8988T (cell line): Measurements from ENCODE around the gene PKD2L2.
"Not testable (repeated sequence)": the region's sequence is repeated elsewhere in the genome, so short reads cannot be mapped to it uniquely, and the experiment has no call there.

ENCODE experiments used
- DNase-seq: peaks from one replicate; pipeline ENCODE4 v3.0.0; 2011

Gene PKD2L2

GRCh38 chr5:137888863-137889759, at the start of gene PKD2L2:
Gene PKD2L2, plus strand, starts transcription at chr5:137889457. Its CDS starts 35 bp downstream, at chr5:137889492.
- no peak for DNase-seq

GRCh38 chr5:137842296-137842695, 47.0 kb upstream of the PKD2L2 start:
- DNase-seq = no peak

GRCh38 chr5:137843676-137844299, 45.5 kb upstream of the PKD2L2 start:
- DNase-seq = no peak

- DNase-seq = no peak
These were observed 43.8 kb upstream of the PKD2L2 start for GRCh38 chr5:137845472-137845871.

- no peak for DNase-seq
These were observed 41.6 kb upstream of the PKD2L2 start for GRCh38 chr5:137847687-137848086.

- DNase-seq = not testable (repeated sequence)
These were observed 36.1 kb upstream of the PKD2L2 start for GRCh38 chr5:137853165-137853564.

GRCh38 chr5:137856201-137856600, 33.1 kb upstream of the PKD2L2 start:
- no peak for DNase-seq

- no peak for DNase-seq
These were observed 32.1 kb upstream of the PKD2L2 start for GRCh38 chr5:137856916-137857862.

- DNase-seq = no peak
These were observed 30.9 kb upstream of the PKD2L2 start for GRCh38 chr5:137858223-137858916.

- DNase-seq = no peak
These were observed 30.3 kb upstream of the PKD2L2 start for GRCh38 chr5:137858954-137859353.

- DNase-seq = no peak
These were observed 27.0 kb upstream of the PKD2L2 start for GRCh38 chr5:137862251-137862650.

GRCh38 chr5:137863653-137864052, 25.6 kb upstream of the PKD2L2 start:
- DNase-seq = not testable (repeated sequence)

- DNase-seq = no peak
These were observed 22.5 kb upstream of the PKD2L2 start for GRCh38 chr5:137866541-137867388.

- no peak for DNase-seq
These were observed 21.6 kb upstream of the PKD2L2 start, which contains the start of gene MYOT for GRCh38 chr5:137867664-137868063. Gene MYOT, plus strand, starts transcription at chr5:137867860. Its CDS starts 2,792 bp downstream, at chr5:137870652.

GRCh38 chr5:137870647-137871339, 18.5 kb upstream of the PKD2L2 start:
- no peak for DNase-seq

GRCh38 chr5:137871571-137871970, 17.7 kb upstream of the PKD2L2 start:
- DNase-seq = no peak

- DNase-seq = no peak
These were observed 16.8 kb upstream of the PKD2L2 start for GRCh38 chr5:137872466-137872865.

- no peak for DNase-seq
These were observed 13.2 kb upstream of the PKD2L2 start for GRCh38 chr5:137876101-137876500.

GRCh38 chr5:137880313-137880712, 8.9 kb upstream of the PKD2L2 start:
- DNase-seq = no peak

- DNase-seq = no peak
These were observed 1.4 kb upstream of the PKD2L2 start for GRCh38 chr5:137887831-137888230.

GRCh38 chr5:137888466-137888862, 793 bp upstream of the PKD2L2 start:
- DNase-seq = no peak
